Measurements from ENCODE around the gene P3H2.

- no peak for TF ChIP-seq CTCF (IDR thresholded peaks at IDR 0.05)
- no peak for TF ChIP-seq EP300 (IDR thresholded peaks at IDR 0.05)
Measured at GRCh38 chr3:189995129-189995528, 125.6 kb downstream of the P3H2 start.

All from stomach (tissue), 4 donors.